ENCODE data around the gene TVP23C. TPM values are rescaled to one million over a fixed set of nuclear protein-coding genes. Genes with fewer than 3 reads are reported as not detected.

TVP23C gene
- total and polyA plus RNA-seq, 2 of the 8 experiments (the other 6 are each of a cell fraction or from before 2014, with no cell fraction given): 2.9 to 9.6 TPM

DNA sequence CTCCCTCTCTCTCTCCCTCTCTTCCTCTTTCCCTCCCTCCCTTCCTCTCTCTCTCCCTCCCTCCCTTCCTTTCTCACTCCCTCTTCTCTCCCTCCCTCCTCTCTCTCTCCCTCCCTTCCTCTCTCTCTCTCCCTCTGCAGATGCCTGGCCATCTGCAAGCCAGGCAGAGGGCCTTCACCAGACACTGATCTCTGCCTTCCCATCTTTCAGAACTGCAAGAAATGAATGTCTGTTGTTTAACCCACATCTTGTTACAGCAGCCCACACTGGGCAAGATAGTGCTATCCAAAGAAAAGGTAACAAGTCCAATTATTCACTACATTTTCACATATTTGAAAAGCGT lies 69.6 kb downstream of the TVP23C start:
- H4K5ac ChIP-seq (ENCODE audit: insufficient read length, low read depth, low read length): no peak overlapping the region
- no peaks in the 10 kb centered on the region for H3K23me2 ChIP-seq (ENCODE audit: low read depth, low read length)
- 67% methylated on average over 1 of the region's 1 CpG; no CpG with 5 or more reads in 1 of the 2 experiments for whole genome bisulfite sequencing, 2 experiments (ENCODE audit: extremely low coverage in 1 of 2, insufficient coverage in 1 of 2, insufficient read length in 1 of 2, insufficient replicate concordance in 2 of 2, low coverage in 1 of 2, low lambda C conversion rate in 2 of 2, missing lambda C conversion rate in 1 of 2)
- H3K36me3 ChIP-seq (ENCODE audit: control insufficient read depth in 2 of 4, insufficient read depth in 4 of 4, low read length in 3 of 4): 0 out of 8 replicates have a peak, but pooled peaks cover 0 to 3% (median 1%) of the 10 kb centered on the region in 4 experiments
- no peaks in the 10 kb centered on the region for H3K79me1 ChIP-seq (ENCODE audit: low read depth, low read length)
- DNase-seq (ENCODE audit: low read depth in 1 of 2, low spot score in 2 of 2) (no peak), FAIRE-seq (no peak)
- H2BK20ac ChIP-seq (ENCODE audit: low read length): no peak overlapping the region
- no peak overlapping the region for H3K23ac ChIP-seq (ENCODE audit: insufficient read length)
- no peak overlapping the region for H3K4ac ChIP-seq (replicated peaks; ENCODE audit: insufficient read length, low read depth, low read length)
- H2BK12ac ChIP-seq (ENCODE audit: low read depth, low read length): no peak overlapping the region
- H3K4me3 ChIP-seq (ENCODE audit: extremely low read depth in 1 of 4, insufficient read depth in 2 of 4, low read depth in 3 of 4, low read length in 4 of 4): no peak overlapping the region
- H2BK15ac ChIP-seq (ENCODE audit: low read length): no peak overlapping the region
- no peak overlapping the region for H3K56ac ChIP-seq (replicated peaks; ENCODE audit: insufficient read length, low read depth, low read length)
- H2AK5ac ChIP-seq (ENCODE audit: low read depth, low read length): 0 out of 2 replicates have a peak overlapping the region, but pooled peaks have one; percentile 1
- no peak overlapping the region for H3K9ac ChIP-seq (replicated peaks in 1 of 4; ENCODE audit: extremely low read depth in 1 of 4, low read depth in 3 of 4, low read length in 3 of 4)
- H3K4me1 ChIP-seq (replicated peaks in 1 of 4; ENCODE audit: control insufficient read depth in 3 of 4, insufficient read depth in 4 of 4, low read length in 3 of 4): peaks cover 4 to 13% (median 6%) of the 10 kb centered on the region in 4 experiments
- POLR2A ChIA-PET (ENCODE audit: partially characterized antibody): interaction anchor here (0.7 kb wide), 2 partner anchors 9 to 80 kb away, joined by 3 to 4 read pairs; no protein-coding TSS in a partner anchor
- H2BK120ac ChIP-seq (replicated peaks; ENCODE audit: low read depth, low read length): no peak overlapping the region
- H3K18ac ChIP-seq (ENCODE audit: extremely low read depth, low read length): no peak overlapping the region
- CTCF ChIA-PET (ENCODE audit: partially characterized antibody): interaction anchor here (3.7 kb wide), 1 partner anchor 9 kb away, joined by 15 read pairs; no protein-coding TSS in a partner anchor
- no peak overlapping the region for H3K4me2 ChIP-seq (ENCODE audit: insufficient read depth in 1 of 2, low read depth in 2 of 2, low read length in 2 of 2)
- H4K8ac ChIP-seq (ENCODE audit: extremely low read depth, insufficient read depth, low read length): no peak overlapping the region
- H3K79me2 ChIP-seq (ENCODE audit: control insufficient read depth in 1 of 2, insufficient read depth in 2 of 2, low read length in 2 of 2): no peaks in the 10 kb centered on the region
- H4K20me1 ChIP-seq (replicated peaks in 1 of 2; ENCODE audit: control insufficient read depth in 1 of 2, insufficient read depth in 2 of 2, low read length in 2 of 2): no peaks in the 10 kb centered on the region
- no peak overlapping the region for H4K91ac ChIP-seq (replicated peaks; ENCODE audit: insufficient read length, low read length)
- no peak overlapping the region for H2AFZ ChIP-seq (ENCODE audit: low read length)
- no peaks in the 10 kb centered on the region; a peak in 1 of 4 replicates for H3K9me3 ChIP-seq (ENCODE audit: insufficient read depth in 2 of 2, low read depth in 1 of 2, low read length in 1 of 2)
- H3K14ac ChIP-seq (ENCODE audit: insufficient read length): no peak overlapping the region
- H2BK5ac ChIP-seq (ENCODE audit: low read depth, low read length): no peak overlapping the region; the same call in 1 of the 2 replicates
- H3K27ac ChIP-seq (ENCODE audit: low read depth, low read length): no peak overlapping the region
- H3K27me3 ChIP-seq (replicated peaks in 1 of 4; ENCODE audit: control insufficient read depth in 3 of 4, extremely low read depth in 1 of 4, insufficient read depth in 3 of 4, low read length in 3 of 4): no peaks in the 10 kb centered on the region
- TF ChIP-seq NRF1 (IDR thresholded peaks at IDR 0.05; ENCODE audit: low read depth, low read length) (no peak), ZNF274 (IDR thresholded peaks at IDR 0.05; ENCODE audit: borderline replicate concordance, extremely low read depth, low read length) (no peak), POLR2A (IDR thresholded peaks at IDR 0.05; ENCODE audit: control extremely low read depth in 1 of 2, low read depth in 2 of 2, low read length in 2 of 2) (no peak), TAF7 (optimal IDR thresholded peaks at IDR 0.05; ENCODE audit: borderline replicate concordance, low read depth, low read length) (no peak), BRCA1 (IDR thresholded peaks at IDR 0.05; ENCODE audit: low read depth, low read length) (no peak), HDAC2 (IDR thresholded peaks at IDR 0.05; ENCODE audit: borderline replicate concordance in 1 of 2, low read depth in 2 of 2, low read length in 2 of 2) (no peak), CHD2 (IDR thresholded peaks at IDR 0.05; ENCODE audit: low read length) (no peak), JUN (IDR thresholded peaks at IDR 0.05; ENCODE audit: low read depth, low read length) (no peak), RFX5 (IDR thresholded peaks at IDR 0.05; ENCODE audit: borderline replicate concordance, low read depth, low read length) (no peak), SIN3A (conservative IDR thresholded peaks at IDR 0.05 in 1 of 2, IDR thresholded peaks at IDR 0.05 in 1 of 2; ENCODE audit: low read depth in 1 of 2, low read length in 2 of 2) (no peak), KDM4A (IDR thresholded peaks at IDR 0.05; ENCODE audit: low read depth, low read length, severe bottlenecking) (no peak), CTBP2 (IDR thresholded peaks at IDR 0.05; ENCODE audit: borderline replicate concordance, insufficient read depth, insufficient read length, low read length) (no peak), RNF2 (IDR thresholded peaks at IDR 0.05; ENCODE audit: borderline replicate concordance, low read depth, low read length, missing control alignments, poor library complexity, severe bottlenecking) (no peak)
